ENCODE data around the gene MYO3B.
"Not testable (repeated sequence)": the region's sequence is repeated elsewhere in the genome, so short reads cannot be mapped to it uniquely, and the experiment has no call there.

The MYO3B gene

GRCh38 chr2:170340693-170341068, 162.7 kb downstream of the MYO3B start:
- no peak overlapping the region for H3K4me3 ChIP-seq (ENCODE audit: low read depth, low read length)
- TF ChIP-seq MYC (IDR thresholded peaks at IDR 0.05; ENCODE audit: low read depth, low read length): no peak
- TF ChIP-seq POLR2A (IDR thresholded peaks at IDR 0.05; ENCODE audit: extremely low read depth, insufficient read length): no peak
- TF ChIP-seq MAX (IDR thresholded peaks at IDR 0.05; ENCODE audit: low read depth, low read length): no peak
- TF ChIP-seq, protein P1, sequence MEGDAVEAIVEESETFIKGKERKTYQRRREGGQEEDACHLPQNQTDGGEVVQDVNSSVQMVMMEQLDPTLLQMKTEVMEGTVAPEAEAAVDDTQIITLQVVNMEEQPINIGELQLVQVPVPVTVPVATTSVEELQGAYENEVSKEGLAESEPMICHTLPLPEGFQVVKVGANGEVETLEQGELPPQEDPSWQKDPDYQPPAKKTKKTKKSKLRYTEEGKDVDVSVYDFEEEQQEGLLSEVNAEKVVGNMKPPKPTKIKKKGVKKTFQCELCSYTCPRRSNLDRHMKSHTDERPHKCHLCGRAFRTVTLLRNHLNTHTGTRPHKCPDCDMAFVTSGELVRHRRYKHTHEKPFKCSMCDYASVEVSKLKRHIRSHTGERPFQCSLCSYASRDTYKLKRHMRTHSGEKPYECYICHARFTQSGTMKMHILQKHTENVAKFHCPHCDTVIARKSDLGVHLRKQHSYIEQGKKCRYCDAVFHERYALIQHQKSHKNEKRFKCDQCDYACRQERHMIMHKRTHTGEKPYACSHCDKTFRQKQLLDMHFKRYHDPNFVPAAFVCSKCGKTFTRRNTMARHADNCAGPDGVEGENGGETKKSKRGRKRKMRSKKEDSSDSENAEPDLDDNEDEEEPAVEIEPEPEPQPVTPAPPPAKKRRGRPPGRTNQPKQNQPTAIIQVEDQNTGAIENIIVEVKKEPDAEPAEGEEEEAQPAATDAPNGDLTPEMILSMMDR (IDR thresholded peaks at IDR 0.05; ENCODE audit: low read depth, low read length): no peak
- DNase-seq (ENCODE audit: low read depth): no peak

DNA sequence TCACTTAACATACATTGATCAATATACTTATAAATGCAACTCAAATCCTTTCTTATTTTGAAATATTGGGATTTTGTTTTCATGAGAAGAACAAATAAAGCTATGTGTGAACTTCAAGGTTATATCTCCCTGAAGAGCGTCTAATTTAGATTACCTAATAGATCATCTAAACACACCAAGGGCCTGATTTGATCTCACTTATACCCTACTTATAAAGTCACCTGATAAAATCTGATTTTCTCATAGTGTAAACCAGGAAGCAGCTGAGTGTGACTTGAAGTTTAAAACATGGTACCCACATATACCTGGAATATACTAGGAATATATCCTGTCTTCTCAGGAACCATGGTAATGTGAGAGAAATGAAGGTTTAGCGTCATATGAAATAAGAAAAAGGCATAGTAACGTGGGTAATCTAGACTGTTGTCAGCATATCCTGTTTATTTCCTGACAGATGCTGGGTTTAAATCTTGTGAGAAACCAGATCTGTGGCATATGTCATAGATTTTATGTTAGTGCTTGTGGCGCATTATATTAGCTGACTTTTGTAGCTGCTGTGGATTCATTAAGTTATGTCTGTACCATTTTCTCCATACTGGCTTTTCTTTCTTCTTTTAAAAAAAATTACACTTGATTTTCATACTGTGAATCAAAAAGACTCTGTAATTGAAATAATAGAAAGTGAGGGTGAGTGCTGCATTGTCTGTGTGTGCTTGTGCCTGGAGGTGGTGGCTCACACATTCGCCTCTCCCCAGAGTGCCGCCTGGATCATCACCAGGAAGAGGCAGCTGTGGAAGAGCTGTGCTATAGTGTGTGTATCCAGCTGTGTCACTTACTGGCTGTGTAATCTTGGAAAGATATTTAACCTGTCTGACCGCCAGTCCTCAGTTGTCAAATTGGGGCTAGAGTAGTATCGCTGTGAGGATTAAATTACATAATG, 164.0 kb downstream of the MYO3B start:
- DNase-seq (ENCODE audit: low read depth): no peak
- TF ChIP-seq MAX (IDR thresholded peaks at IDR 0.05; ENCODE audit: low read depth, low read length) (no peak), POLR2A (IDR thresholded peaks at IDR 0.05; ENCODE audit: extremely low read depth, insufficient read length) (no peak), MYC (IDR thresholded peaks at IDR 0.05; ENCODE audit: low read depth, low read length) (no peak)
- TF ChIP-seq, protein P1 (IDR thresholded peaks at IDR 0.05; ENCODE audit: low read depth, low read length): no peak

GRCh38 chr2:170344663-170345346, 166.9 kb downstream of the MYO3B start:
- no peak for DNase-seq (ENCODE audit: low read depth)
- no peak overlapping the region for H3K4me3 ChIP-seq (ENCODE audit: low read depth, low read length)
- TF ChIP-seq, protein P1 (IDR thresholded peaks at IDR 0.05; ENCODE audit: low read depth, low read length): no peak
- TF ChIP-seq MAX (IDR thresholded peaks at IDR 0.05; ENCODE audit: low read depth, low read length) (no peak), POLR2A (IDR thresholded peaks at IDR 0.05; ENCODE audit: extremely low read depth, insufficient read length) (no peak), MYC (IDR thresholded peaks at IDR 0.05; ENCODE audit: low read depth, low read length) (no peak)

More for the DNA sequence above, 164.0 kb downstream of the MYO3B start:
- H3K4me3 ChIP-seq (ENCODE audit: low read depth, low read length): no peak overlapping the region

DNA sequence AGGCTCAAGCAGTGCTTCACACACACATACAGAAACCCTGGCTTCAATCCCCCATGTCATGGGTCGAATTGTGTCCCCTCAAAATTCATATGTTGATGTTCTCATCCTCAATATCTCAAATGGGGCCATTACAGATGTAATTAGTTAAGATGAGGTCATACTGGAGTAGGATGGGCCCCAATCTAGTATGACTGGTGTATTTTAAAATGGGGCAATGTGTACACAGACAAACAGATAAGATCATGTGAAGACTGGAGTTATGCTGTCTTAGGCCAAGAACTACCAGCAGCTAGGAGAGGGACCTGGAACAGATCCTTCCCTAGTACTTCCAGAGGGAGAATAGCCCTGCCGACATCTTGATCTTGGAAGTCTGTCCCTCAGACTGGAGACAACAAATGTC, 167.7 kb downstream of the MYO3B start:
- no peak for DNase-seq (ENCODE audit: low read depth)
- no peak overlapping the region for H3K4me3 ChIP-seq (ENCODE audit: low read depth, low read length)
- TF ChIP-seq MAX (IDR thresholded peaks at IDR 0.05; ENCODE audit: low read depth, low read length) (no peak), POLR2A (IDR thresholded peaks at IDR 0.05; ENCODE audit: extremely low read depth, insufficient read length) (no peak), MYC (IDR thresholded peaks at IDR 0.05; ENCODE audit: low read depth, low read length) (no peak)
- TF ChIP-seq, protein P1 (IDR thresholded peaks at IDR 0.05; ENCODE audit: low read depth, low read length): no peak

- not testable (repeated sequence) for DNase-seq (ENCODE audit: low read depth)
Measured at GRCh38 chr2:170349269-170349668, 171.3 kb downstream of the MYO3B start.

More at GRCh38 chr2:170349269-170349668, 171.3 kb downstream of the MYO3B start:
- H3K4me3 ChIP-seq (ENCODE audit: low read depth, low read length): not testable (repeated sequence)

Data from NB4 (cell line).